HG02571 (cell line): ENCODE results near the gene SLC29A4.
"Not testable (repeated sequence)": the region's sequence is repeated elsewhere in the genome, so short reads cannot be mapped to it uniquely, and the experiment has no call there.

Experiments
- ATAC-seq: cut with Tn5 transposase; IDR thresholded peaks from one replicate; pipeline ENCODE4 v1.9.1; 2021; ENCODE audit warnings: mild to moderate bottlenecking, moderate library complexity; ENCODE audit not compliant: unreplicated experiment

SLC29A4 gene

GRCh38 chr7:5295039-5296014 is 12.6 kb downstream of the SLC29A4 start:
- ATAC-seq: no peak

DNA sequence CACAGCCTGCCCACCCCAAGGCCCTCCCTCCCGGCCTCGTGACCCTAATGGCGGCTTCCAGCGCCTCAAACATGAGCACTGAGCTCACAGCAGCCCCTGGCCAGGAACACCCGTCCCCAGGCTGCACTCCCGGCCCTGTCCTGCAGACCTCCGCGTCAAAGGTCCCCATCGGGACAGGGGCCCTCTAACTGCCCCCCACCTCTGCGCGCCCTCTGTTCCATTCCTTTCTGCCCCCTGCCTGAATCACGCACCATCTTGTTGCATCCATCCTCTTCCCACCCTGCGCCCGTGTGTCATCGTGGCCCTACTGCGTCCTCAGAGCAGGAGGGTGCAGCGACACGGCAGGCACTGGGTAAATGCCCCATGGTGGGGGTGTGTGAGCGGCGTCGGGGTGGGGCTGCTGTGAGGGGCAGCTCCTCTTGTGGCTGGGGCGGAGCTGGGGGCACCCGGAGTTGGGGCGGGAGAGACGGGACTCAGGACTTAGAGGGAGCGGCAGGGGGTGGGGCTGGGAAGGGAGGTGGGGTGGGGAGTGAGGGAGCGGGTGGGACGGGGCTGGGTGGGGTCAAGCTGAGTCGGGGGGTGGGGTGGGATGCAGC is 13.4 kb downstream of the SLC29A4 start:
- no peak for ATAC-seq

DNA sequence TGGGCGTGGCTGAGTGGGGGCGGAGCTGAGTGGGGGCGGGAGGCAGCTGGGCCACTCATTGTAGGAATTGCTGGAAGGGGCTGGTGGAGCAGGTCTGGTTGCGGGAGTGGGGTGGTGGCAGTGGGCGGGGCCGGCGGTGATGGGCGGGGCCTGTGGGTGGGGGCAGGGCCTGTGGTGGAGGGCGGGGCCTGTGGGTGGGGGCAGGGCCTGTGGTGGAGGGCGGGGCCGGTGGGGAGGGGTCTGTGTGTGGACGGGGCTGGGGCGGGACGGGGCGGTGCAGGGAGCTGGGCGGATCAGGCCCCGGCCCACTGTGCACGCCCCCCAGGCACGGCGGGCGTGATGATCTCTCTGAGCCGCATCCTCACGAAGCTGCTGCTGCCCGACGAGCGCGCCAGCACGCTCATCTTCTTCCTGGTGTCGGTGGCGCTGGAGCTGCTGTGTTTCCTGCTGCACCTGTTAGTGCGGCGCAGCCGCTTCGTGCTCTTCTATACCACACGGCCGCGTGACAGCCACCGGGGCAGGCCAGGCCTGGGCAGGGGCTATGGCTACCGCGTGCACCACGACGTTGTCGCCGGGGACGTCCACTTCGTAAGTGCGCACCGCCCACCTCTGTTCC is 14.0 kb downstream of the SLC29A4 start:
- no peak for ATAC-seq

GRCh38 chr7:5300366-5300765 is 17.6 kb downstream of the SLC29A4 start:
- no peak for ATAC-seq

DNA sequence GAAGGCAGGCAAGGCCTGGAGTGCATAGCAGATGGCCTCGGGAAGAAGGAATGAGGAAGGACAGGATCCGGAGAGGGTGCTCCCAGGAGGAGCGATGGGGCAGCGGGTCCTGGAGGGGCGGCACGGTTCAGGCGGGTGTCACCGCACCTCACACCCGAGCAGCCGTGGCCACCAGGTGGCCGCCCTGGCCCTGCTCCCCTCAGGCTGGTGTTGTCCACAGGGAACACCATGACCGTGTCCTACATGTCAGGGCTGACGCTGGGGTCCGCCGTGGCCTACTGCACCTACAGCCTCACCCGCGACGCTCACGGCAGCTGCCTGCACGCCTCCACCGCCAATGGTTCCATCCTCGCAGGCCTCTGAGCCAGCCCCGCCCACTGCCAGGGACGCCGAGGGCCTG is 19.8 kb downstream of the SLC29A4 start:
- no peak for ATAC-seq

DNA sequence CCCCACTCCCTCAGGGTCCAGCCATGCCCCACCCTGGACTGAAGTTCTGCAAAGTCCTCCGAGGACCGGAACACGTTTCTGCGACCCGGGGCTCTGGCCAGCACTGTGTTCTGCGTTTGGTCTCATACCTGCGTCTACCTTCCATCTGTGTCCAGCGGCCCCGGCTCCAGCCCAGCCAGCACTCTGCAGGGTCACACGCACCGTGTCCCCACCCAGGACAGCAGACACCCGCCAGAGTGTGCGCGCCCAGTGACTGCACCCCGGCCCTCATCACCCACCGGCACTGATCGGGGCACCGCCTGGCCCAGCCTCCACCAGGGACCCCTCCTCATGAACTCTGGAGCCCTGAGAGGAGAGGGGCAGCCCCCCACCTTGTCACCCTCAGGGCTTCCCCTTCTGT is 20.3 kb downstream of the SLC29A4 start:
- no peak for ATAC-seq

DNA sequence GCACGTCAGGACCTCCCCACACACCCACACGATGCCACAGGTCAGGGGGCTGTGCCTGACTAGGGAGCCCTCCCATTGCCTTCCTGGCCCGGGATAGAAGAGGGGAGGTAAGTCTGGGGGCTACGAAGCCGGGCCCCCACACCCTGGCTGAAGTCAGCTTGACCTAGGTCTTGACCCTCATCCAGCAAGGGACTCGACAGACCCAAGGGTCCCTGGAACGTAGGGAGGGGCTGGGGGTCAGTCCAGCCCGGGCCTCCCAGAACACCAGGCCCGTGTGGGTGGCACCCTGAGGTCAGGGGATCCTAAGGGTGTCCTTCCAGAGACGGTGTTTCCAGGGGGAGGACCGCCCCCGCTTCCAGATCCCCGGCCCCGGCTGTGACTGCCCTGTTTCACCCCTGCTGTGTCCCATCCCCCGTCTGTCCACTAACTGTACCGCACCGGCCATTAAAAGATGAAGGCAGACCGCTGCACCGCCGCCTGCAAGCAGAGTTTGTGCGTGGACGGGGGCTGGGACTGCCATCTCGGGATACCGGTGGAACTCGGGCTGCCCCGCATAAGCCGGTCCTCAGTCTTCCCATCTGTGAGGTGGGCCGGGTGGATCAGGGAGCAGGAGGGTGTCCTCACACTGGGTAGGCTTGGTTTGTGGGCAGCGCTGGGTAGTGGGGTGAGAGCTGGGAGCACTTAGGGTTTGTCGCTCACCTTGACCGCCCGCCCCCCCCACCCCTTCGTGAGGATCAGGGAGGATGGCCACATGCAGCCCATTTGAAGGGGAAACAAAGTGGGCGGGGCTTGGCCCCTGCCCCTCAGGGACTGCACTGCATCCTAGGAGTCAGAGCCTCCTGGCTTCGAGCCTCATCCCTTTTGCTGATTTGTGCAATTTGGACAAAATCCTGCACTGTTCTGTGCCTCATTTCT is 21.1 kb downstream of the SLC29A4 start:
- ATAC-seq: no peak

GRCh38 chr7:5305050-5305449 is 22.3 kb downstream of the SLC29A4 start:
- not testable (repeated sequence) for ATAC-seq

GRCh38 chr7:5307221-5308142 is 24.7 kb downstream of the SLC29A4 start:
- not testable (repeated sequence) for ATAC-seq

DNA sequence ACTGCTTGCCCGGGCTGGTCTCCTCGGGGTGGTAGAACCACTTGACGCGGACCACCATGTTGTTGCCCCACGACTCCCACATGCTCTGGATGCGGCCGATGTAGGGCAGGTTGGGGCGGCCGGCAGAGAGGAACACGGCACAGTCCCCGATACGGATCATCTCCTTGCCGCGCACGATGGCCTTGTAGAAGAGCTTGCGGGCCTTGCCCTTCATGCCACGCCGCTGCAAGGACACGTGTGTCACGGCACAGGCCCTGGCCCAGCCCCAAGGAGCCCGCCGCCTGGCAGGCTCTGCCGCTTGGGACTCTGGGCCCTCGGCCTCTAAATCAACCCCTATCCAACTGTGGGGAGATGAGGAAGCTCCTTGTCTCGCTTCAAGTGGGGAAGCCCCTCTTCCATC is 26.4 kb downstream of the SLC29A4 start:
- no peak for ATAC-seq

GRCh38 chr7:5310822-5311405 is 28.2 kb downstream of the SLC29A4 start:
- ATAC-seq: no peak

- ATAC-seq: not testable (repeated sequence)
Observed at GRCh38 chr7:5312276-5313070, 29.7 kb downstream of the SLC29A4 start.

DNA sequence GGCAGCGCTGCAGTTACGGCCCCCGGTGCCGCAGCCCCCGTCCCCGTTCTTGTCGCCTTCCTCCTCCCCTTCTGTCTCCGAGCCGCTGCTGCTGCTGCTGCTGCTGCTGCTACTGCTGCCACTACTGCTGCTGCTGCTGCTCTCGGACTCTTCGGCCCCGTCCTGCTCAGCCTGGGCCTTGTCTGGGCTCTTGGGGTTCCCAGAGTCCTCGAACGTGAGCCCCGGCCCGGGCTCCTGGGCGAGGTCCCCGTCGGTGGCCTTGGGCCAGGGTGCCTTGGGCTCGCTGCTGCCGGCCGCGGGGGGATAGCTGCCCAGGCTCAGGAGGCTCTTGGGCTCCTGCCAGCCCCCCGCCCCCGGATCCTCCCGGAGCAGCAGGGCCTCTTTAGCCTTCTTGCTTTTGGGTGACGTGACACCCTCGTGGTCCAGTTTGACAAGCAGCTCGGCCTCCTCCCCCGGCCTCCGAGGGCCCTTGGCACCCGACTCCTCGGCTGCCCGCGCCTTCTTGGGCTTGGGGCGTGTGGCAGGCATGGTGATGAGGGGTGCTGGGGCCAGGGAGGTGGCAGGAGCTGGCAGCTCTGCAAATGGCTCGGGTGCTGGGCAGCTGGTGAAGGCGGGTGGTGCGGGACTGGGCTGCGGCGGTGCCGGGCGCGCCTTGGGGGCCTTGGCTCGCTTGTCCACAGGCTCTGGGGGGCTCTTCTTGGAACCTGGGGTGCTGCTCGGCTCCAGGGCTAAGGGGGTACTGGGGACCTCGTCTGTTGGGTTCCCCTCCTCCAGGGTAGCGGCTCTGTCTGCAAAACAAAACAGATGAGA is 30.5 kb downstream of the SLC29A4 start:
- ATAC-seq: not testable (repeated sequence)

- no peak for ATAC-seq
Observed at GRCh38 chr7:5314864-5315263, 32.1 kb downstream of the SLC29A4 start.

DNA sequence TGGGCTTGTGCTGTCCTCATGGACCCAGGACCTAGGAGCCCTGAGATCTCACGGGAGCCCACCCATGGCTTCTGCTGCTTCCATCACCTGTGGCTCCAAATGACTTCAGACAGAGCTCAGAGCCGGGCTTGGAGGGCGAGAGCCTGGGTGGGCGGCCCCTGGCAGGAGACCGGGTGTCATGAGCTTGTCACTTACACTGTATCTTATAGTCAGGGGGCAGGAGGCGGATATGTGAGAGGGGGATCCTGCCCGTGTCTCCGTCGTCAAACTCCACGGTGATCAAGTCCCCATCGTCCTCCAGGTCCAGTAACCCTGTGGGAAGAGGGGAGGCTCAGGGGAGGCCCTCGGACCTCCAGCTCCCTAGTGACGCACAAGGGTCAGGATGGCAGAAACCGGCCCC is 33.0 kb downstream of the SLC29A4 start:
- ATAC-seq: no peak

- not testable (repeated sequence) for ATAC-seq
Observed at GRCh38 chr7:5318613-5319012, 35.9 kb downstream of the SLC29A4 start.

GRCh38 chr7:5320391-5320790 is 37.6 kb downstream of the SLC29A4 start:
- ATAC-seq: no peak
